G401.6 (cell line): Measurements from ENCODE around the gene CSF2.

Source experiments
- FAIRE-seq: peaks from 2 replicates; lab custom pipeline; 2012; peaks lifted over from hg19 to GRCh38; lab: Jason Lieb, UNC

Gene CSF2

GRCh38 chr5:132054697-132055440 lies 18.7 kb upstream of the CSF2 start:
- FAIRE-seq: no peak

DNA sequence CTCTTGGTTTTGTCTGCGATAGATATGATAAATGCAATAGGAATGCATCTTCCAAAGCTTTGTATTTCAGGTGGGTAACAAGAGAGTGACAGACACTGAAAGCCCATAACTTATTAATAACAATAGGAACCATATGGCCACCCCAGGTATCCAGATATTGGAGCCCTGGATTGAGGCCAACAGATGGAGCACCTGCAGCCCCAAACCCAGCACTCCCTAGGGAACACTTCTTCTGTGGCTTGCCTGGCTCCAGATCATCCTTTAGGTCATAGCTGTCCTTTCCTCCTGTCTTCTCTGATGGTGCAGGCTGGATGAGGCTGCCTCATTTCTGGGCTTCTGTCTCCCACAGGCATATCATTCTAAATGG lies 18.2 kb upstream of the CSF2 start:
- no peak for FAIRE-seq

DNA sequence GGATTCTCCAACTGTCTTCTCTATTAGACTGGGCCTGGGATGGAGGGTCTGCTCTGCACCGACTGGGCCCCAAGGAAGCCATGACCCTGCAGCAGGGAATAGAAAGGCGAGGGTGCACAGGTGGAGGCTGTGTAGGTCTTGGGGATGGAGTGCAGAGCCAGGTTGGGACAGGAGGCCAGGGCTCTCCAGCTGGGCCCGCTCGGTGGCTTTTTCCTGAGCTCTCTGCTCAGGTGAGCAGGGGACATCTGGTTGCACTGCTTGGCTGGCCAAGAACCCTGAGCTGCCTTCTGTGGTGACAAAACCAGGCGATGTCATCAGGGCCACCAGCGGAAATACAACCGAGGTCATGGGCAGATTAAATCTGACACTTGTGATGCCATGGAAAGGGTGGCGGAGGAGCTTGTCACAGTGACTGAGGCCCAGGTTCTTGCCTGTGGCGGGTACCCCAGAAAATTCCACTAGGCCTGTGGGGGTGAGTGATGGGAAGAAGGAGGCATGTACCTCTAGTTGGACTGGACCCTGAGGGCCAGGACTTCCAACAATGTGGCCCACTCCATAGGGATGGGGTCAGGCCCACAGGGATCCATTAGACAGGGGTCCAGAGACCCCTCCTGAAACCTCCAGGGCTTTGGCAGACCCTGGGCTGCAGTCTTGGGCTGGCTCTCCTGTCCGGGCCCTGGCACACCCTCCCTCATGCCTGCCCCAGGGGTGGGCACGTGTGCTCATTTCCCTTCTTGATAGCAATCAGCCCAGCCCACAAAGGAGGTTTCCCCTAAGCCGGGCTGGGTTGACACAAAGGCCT lies 17.6 kb upstream of the CSF2 start:
- no peak for FAIRE-seq

- no peak for FAIRE-seq
These were observed 16.7 kb upstream of the CSF2 start for GRCh38 chr5:132056610-132057497.

DNA sequence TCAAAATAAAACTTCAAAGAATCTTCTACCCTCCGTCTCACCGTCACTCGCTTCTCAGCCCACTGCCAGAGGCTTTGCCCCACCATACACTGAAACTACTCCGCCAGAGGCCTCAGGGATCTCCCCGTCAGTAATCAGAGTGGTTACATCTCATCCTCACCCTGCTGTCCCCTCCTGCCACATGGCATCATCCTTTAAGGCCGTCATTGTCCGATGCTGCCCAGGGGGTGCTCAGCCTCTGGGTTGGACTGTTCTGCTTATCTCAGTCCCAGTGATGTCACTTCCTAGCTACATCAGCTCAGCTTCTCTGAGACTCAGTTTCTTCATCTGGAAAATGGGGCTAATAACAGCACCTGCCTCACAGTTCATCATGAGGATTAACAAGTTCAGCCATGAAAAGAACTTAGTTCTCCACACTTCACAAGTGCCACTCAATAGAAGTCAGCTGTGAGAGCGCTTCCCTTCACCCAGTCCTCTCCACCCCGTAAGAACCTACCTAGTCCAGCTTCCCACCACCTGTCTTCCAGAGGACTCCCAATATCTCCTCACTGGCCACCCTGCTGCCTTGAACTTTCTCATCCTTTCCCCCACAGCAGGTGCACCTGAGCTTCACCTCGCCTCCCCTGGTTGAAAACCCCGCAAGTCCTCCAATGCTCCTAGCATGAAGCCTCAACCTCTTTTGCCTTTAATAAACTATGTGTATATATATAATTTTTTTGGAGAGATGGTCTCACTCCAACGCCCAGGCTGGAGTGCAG lies 15.9 kb upstream of the CSF2 start:
- no peak for FAIRE-seq

GRCh38 chr5:132058646-132059042 lies 14.9 kb upstream of the CSF2 start:
- no peak for FAIRE-seq

GRCh38 chr5:132059043-132059695 lies 14.4 kb upstream of the CSF2 start:
- no peak for FAIRE-seq

DNA sequence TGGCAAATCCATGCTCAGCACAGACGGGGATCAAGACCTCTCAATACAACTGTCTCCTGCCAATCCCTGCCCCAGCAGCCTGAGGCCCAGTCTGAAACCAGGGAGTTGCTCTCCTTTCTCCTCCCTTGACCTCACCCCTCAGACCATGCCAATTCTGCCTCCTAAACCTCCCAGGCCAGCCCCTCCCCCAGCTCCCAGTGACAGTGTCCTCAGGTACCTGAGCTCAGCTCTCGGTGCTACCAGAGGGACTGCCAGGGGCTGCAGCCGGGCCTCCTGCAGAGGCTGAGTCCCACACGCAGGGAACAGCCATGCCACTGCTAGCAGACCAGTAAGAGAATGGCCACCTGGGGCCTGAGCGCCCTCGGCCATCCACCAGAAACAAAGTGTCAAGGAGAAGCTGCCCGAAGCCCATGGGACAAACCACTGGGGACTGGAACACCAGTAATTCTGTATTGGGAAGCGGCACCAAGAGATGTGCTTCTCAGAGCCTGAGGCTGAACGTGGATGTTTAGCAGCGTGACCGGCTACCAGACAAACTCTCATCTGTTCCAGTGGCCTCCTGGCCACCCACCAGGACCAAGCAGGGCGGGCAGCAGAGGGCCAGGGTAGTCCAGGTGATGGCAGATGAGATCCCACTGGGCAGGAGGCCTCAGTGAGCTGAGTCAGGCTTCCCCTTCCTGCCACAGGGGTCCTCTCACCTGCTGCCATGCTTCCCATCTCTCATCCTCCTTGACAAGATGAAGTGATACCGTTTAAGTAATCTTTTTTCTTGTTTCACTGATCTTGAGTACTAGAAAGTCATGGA lies 13.7 kb upstream of the CSF2 start:
- FAIRE-seq: no peak

DNA sequence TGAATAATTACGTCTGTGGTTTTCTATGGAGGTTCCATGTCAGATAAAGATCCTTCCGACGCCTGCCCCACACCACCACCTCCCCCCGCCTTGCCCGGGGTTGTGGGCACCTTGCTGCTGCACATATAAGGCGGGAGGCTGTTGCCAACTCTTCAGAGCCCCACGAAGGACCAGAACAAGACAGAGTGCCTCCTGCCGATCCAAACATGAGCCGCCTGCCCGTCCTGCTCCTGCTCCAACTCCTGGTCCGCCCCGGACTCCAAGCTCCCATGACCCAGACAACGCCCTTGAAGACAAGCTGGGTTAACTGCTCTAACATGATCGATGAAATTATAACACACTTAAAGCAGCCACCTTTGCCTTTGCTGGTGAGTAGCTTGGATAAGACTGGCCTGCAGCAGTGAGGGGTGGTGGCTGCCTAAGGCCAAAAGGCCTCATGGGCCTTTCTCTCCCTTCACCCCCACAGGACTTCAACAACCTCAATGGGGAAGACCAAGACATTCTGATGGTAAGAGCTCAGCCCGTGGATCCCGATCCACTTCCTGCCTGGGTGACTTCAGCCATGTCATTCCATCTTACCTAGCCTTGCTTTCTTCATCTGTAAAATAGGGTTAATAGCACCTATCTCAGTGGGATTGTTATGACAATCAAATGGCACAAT lies 13.0 kb upstream of the CSF2 start, which contains the start of gene IL3:
TSS of gene IL3 (plus strand) at position 155 of the 661 bp plus-strand sequence. CDS start at position 207, 52 bp downstream.
- no peak for FAIRE-seq

DNA sequence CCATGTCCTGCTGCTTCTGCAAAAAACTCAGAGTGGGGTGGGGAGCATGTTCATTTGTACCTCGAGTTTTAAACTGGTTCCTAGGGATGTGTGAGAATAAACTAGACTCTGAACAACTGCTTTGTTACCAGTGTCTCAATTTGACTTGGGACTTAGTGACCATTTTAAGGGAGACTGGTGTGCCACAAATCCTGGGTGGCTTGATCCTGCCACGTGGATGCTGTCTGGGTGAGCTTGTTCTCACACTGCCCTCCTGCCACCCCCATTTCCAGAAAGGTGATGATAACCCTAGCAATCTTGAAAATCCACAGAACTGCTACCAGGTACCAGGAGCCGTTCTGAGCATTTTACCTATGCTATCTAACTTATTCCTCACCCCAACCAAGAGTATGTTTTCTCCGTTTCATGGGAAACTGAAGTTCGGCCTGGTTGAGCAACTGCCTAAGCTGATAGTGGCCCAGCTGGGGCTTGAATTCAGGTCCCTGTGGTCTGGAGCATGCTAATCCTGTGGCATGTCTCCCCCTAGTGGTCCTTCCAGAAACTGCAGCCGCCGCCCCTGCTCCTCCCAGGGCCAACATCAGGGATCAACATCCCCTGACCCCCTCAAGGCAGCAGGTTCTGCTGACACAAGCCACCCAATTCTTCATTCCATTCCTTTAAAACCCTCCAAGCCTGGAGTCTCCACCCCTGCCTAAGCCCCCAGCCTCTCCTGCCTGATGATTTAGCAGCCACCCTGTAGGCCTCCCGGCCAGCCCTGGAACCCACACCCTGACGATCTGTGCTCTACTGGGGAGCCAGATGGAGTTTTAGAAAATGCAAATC lies 10.3 kb upstream of the CSF2 start:
- no peak for FAIRE-seq

DNA sequence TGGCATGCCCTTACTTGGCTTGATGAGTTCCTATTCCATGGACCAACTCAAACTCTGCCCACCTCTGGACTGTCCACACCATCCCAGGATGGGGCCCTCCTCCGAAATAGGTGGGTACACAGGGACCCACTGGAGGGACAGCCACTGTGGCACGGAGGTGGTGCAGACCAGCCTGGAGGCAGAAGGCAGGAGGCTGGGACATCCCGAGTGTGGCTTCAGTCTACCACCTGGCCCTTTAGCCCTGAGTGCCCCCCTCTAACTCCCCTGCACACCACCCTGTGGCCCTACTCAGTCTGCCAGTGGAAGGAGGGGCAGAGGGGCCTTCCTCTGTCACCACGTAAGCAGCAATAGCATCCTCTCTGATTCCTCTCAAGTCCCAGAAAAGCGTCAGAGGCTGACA lies 9.4 kb upstream of the CSF2 start:
- no peak for FAIRE-seq

DNA sequence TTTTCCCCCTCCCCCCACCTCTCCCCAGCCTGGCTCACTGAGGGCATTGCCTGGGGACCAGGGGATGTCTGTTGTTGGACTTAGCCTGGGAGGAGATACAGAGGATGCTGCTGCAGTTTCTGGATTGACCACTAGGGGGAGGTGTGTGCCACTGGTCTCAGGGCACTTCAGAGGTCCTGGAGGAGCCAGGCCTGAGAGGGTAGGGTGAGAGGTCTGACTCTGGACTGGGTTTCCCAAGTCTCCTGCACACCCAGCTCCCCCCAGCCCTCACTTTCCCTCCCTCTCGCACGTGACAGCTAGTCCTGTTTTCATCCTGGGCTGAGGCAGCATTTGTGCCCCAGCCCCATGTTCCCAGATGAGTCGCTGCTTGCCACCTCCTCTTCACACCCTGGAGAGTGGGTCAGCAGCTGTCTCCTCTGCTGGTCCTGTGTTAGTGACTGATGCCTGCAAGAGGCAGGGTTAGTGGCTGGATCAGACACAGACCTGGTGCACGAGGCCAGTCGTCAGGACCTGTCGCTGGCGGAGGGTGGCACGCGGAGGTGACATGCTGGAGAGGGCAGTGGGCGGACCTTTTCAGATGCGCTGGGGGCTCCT lies 8.8 kb upstream of the CSF2 start:
- FAIRE-seq: no peak

- no peak for FAIRE-seq
These were observed 8.1 kb upstream of the CSF2 start for GRCh38 chr5:132065351-132065937.

GRCh38 chr5:132065951-132066701 lies 7.5 kb upstream of the CSF2 start:
- no peak for FAIRE-seq

DNA sequence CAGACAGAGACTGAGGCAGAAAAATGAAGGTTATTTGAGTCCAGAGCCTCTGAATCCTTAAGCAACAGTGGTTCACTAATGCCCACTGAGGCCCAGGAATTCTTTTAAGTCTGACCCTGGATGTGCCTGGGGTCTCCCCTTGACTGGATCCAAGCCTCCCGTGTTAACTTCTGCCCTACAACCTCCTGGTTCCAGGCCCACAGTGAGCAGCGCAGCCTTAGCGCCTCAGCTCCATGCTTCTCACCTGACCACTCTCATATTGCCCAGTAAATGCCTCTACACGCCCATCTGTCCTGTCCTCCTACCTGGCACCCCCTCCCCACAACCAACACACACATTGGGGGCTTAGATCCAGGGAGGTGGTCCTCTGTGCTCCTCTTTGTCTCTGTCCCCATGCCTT lies 6.7 kb upstream of the CSF2 start:
- FAIRE-seq: no peak

- no peak for FAIRE-seq
These were observed 6.1 kb upstream of the CSF2 start for GRCh38 chr5:132067451-132067850.
